HG03097 (cell line): ENCODE measurements around the gene PEF1.

Experiments
- ATAC-seq: cut with Tn5 transposase; IDR thresholded peaks from one replicate; pipeline ENCODE4 v1.9.1; 2021; ENCODE audit not compliant: unreplicated experiment, low FRiP score

PEF1 gene

DNA sequence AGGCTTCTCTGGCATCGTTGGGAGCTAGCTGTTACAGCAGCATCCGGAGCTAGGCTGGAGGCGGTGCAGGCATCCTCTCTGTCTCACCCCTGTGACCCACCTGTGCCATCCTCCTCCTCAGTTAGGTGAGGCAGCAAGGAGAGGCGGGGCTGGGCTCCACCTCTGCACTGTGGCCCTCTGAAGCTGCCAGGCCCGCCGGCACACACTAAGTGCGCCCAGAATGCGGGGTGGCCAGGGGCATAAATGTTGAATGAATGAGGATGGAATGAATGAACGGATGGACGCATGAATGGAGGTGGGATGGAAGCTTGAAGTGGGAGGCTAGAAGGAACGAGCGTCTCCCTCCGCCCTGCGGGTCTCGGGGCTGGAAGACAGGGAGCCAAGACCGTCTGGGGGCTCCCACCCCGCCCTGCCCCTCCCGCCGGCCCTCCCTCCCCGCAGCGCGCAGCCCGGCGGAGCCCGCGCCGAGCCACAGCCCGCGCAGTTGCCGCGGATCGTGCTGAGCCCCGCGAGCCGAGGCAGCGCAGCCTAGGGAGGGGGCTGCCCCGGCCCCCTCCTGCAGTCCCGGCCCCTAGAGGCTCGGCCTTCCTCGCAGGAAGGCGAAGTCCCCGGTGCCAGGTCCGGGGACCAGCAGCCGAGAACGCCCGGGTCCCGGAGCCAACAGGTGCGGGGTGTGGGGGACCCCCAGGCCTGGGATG is 27.3 kb downstream of the PEF1 start, which contains the start of gene HCRTR1:
TSS of gene HCRTR1 (plus strand) at position 472 of the 698 bp plus-strand sequence. CDS start 1,504 bp downstream, outside the sequence.
- ATAC-seq = no peak

DNA sequence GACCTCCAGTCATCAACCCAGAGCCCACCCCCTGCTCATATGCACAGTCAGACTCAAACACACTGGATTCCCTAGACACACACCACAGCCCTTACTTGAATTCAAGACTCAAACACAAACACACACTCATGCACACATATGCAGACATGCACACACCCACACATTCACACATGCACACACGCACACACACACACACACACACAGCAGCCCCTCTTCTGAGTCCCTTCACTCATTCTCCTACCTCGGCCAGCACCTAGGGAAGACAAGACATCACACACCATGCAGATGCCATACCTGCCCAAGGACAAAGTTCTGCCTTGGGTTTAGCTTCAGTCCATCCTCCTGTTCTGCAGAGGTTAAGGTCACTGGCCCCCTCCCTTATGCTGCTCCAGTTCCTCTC is 28.7 kb downstream of the PEF1 start:
- ATAC-seq = no peak

DNA sequence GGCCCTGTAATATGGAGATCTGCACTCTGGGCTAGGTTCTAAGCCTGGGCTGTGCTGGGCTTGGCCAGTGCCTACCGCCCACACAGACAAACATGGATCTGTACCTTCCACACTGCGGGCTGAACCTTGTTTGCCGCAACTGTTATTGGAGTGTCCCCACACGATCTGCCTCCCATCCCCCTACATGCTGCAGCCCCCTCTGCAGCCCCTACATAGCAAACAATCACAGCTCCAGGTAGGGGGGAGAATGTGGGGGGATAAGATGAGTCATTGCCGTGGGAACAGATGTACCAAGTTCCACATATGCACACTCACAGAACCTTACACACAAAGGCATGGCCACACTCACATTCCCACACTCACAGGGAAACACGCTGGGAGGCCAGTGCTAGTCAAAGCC is 29.3 kb downstream of the PEF1 start:
- no peak for ATAC-seq

DNA sequence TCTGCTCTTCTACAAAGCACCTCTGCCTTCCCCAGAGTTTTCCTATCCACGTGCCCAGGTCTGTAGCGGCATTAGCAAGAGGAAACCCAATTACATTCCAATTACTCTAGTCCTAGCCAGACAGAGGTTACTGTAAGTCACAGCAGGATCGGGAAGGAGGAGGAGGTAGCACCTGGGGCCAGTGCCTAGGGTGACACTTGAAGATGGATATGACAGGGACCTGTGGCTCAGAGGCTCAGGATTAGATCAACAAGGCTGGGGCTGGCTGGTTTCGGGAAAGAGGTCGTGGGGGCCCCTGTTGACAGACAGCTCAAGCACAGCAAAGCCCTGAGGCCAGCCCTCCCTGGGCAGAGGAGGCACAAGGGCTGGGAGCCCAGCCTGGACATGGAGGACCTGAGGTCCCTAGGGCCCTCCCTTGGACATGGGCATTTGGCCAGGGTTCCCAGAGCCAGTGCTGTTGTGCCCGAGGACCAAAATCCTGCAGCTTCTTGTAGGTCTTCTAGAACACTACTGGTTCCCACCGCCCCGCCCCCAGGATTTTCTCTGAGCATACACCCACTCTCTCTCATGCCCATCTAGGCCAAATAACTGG is 30.2 kb downstream of the PEF1 start:
- no peak for ATAC-seq

DNA sequence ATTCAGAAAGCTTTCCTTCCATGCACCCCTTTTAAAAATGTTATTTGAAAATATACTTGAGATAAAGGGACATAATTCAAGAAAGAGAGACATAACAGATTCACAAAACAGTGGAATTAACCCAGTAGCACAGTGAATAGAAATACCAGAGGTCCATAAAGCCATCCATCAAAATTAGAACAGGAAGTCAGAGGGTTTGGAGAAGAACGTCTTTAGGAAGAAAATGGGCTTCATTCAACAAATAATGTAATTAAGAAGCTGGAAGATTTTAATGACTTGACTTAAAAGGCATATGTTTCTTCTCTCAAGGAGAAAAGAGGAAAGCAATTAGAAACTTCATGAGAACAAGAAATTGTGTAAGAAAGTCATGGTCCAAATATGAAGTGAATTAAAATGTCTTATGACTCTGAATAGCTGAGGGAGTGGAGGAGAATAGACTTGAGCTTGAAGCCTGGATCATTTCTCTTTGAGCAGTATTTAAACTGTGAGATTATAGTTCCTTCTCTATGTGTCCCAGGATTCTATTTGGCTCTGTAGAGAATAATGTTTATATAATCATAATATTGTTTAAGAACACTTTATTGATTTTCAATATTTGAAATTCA is 35.1 kb downstream of the PEF1 start:
- ATAC-seq = no peak

DNA sequence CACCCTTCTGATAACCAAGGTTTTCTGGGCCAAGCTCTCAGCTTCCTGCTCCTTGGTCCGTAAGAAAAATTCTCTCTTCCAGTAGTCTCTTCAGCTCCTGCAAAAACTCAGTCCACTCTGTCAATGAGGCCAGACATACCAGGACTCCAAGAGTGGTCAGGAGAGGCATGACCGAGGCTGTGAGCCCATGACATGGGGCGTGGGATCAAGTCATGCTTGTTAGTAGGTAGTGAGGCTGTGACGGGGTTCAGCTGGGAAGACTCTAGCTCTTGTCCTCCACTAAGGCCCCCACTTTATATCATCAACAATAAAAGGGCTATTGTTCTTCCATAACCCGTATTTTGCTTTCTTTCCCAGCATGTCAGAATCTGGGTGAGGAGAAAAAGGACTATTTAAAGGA is 37.3 kb downstream of the PEF1 start:
- ATAC-seq = no peak

GRCh38 chr1:31605908-31606427 is 38.7 kb downstream of the PEF1 start:
- peak; percentile 85 for ATAC-seq

GRCh38 chr1:31602081-31602480 is 42.6 kb downstream of the PEF1 start:
- ATAC-seq = no peak

DNA sequence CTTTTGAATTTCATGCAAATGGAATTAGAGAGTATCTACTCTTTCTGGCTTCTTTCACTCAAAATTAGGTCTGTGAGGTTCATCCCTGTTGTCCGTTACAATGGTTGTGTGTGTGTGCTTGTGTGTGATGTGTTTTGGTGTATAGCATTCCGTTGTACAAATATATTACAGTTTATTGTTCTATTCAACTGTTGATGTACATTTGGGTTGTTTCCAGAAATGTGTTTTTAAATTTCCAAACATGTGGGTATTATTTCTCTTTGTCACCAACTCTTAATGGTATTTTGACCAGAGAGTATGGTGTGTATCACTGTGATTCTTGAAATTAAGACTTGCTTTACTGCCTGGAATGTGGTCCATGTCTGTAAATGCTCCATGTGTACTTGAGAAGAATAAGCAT is 44.0 kb downstream of the PEF1 start:
- no peak for ATAC-seq

GRCh38 chr1:31598980-31599379 is 45.7 kb downstream of the PEF1 start:
- no peak for ATAC-seq

GRCh38 chr1:31596737-31597097 is 48.0 kb downstream of the PEF1 start:
- no peak for ATAC-seq

- no peak for ATAC-seq
Measured at GRCh38 chr1:31595836-31596736, 48.6 kb downstream of the PEF1 start.

DNA sequence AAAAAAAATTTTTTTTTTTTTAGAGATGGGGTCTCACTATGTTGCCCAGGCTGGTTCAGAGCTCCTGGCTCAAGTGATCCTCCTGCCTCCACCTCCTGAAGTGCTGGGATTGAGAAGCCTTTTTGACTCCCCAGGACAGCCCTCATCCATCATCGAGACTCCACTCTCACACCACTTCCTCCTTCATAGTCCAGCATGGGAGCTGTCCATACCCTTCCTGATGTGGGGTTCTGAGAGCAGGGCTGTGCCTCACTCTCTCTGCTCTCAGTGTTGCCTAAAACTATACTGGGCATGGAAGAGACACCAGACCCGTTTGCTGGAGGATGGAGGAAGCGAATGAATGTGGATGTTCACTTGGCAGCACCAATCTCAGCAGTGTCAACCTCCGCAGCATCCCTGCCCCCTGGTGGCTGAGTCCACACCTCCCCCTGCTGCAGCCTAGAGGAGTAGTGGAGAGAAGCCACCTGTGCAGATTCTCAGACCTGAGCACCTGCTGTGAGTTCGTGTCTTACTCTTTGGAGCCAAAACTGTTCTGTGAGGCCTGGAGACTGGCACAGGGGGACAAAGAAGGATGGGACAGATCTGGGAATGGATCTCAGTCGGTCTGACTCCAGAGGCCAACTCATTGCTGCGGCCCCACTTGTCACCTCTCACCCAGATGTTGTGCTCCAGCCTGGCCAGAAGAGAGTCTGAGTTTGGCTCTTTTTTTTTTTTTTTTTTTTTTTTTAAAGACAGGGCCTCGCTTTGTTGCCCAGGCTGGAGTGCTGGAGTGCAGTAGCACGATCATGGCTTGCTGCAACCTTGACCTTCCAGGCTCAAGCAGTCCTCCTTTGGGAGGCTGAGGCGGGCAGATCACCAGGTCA is 50.7 kb downstream of the PEF1 start:
- no peak for ATAC-seq

DNA sequence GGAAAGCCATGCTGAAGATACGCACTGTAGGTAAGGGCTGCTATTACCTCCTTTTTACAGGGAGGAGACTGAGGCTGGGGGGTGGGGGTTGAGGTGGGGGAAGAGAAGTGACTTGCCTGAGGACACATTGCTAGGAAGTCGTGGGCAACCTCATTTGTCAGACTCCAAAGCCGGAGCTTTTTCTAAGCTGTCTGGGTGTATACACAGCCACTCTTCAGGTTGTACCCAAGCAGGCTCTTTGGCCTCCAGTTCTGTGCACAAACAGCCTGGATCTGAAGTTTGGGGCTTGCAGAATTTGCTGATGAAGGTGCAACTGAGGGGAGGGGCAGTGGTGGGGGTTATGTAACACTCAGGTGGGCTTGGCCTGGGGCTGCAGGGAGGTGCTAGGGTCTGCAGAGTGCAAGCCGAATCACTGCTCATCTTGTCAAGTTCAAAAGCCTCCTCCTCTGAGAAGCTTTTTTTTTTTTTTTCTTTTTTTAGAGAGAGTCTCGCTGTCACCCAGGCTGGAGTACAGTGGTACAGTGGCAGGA is 51.5 kb downstream of the PEF1 start:
- no peak for ATAC-seq

DNA sequence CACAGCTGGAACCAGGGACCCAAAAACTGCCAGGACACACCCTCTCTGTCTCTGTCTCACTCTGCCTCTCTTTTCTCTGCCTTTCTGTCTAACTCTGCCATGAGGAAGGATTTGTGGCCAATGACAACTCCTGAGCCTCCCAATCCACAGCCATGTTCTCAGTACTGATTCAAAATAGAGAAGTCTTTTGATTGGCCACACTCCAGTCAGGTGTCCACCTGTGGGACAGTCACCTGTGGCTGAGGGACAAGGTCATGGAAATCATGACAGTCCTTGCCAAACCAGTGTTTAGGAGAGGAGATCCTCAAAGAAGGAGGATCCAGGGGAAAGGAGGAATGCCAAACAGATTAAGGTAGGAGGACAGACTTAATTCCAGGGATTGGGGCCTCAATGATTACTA is 52.5 kb downstream of the PEF1 start:
- ATAC-seq = no peak

GRCh38 chr1:31591425-31592093 is 53.1 kb downstream of the PEF1 start:
- ATAC-seq = no peak

DNA sequence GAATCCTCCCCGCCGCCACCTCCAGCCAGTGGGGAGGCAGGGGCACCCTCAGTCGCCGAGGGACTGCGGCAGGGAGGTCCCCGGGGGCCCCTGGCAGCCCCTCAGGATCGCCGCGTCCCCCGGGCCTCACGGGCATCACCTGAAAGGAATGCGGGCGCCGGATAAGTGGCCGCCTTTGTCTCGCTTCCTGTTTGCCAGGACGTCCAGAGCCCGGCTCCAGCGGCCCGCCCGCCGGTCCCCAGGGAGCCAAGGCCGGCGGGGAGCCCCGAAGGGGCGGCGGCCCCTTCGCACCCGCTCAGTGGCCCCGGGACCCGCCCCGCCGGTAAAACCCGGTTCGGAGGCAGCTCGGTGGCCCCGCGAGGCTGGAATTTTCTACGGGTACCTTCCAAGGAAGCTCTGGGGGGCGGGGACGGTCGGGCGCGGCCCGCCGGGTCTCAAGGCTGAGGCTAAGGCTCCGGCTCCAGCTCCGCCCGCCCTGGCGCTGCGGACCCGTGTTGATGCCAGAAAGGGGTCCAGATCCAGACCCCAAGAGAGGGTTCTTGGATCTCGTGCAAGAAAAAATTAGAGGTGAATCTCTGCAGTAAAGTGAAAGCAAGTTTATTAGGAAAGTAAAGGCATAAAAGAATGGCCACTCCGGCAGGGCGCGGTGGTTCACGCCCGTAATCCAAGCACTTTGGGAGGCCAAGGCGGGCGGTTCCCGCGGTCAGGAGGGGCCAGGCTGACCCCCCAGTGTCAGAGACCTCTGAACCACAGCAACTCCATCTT is 55.7 kb downstream of the PEF1 start:
- no peak for ATAC-seq

DNA sequence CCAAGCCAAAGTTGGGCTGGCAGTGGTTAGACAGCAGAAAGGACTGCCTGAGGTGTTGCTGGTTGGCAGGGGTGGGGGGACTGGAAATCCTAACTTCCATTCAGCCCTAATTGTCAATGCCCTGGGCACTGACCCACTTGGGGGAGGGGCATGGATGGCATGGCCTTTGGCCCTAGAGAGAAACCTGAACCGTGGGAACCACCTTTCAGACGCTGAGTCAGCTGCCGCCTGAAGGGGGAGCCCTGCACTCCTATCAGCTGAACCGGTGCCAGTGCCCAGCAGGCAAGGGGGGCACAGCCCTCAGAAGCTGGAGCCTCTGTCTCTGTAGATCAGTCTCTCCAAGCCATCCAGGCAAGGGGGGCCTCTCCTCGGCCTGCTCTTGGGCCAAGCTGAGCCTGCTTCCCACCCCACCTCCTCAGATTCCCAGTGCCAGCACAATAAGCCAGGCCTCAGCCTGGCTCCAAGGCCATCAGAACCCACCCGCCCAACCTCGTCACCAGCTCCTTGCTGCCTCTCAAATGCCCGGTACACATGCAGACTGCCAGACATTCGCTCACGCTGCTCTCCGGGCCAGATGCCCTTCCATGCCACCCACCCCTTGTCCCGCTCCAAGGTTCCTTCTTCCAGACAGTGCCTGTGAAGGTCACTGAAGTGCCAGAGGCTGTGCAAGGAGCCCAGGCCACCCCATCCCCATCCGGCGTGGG is 56.8 kb downstream of the PEF1 start:
- ATAC-seq = no peak
